Gastrocnemius medialis (tissue), 4 donors: ENCODE results near the gene SLCO4A1.

Source experiments
- POLR2A ChIP-seq, 2 donors: fragments of 450-650 bp; IDR thresholded peaks; one replicate each; pipeline ENCODE4 v1.6.1; 2017; ENCODE audit warnings: antibody characterized with exemption in 2 of 2, mild to moderate bottlenecking in 2 of 2, moderate library complexity in 2 of 2
- TF ChIP-seq, protein P1 (sequence below), 5 experiments: fragments of 450-650 bp in 3 of 5; fragments of 200-600 bp in 2 of 5; sonication (generic) in 2 of 5; IDR thresholded peaks in 4 of 5; conservative IDR thresholded peaks in 1 of 5; 1 replicate in 4 of 5; 2 replicates in 1 of 5; pipeline ENCODE4 v1.5.1; 2016 to 2019; ENCODE audit warnings: antibody characterized with exemption in 5 of 5, mild to moderate bottlenecking in 3 of 5, moderate library complexity in 3 of 5

DNA sequence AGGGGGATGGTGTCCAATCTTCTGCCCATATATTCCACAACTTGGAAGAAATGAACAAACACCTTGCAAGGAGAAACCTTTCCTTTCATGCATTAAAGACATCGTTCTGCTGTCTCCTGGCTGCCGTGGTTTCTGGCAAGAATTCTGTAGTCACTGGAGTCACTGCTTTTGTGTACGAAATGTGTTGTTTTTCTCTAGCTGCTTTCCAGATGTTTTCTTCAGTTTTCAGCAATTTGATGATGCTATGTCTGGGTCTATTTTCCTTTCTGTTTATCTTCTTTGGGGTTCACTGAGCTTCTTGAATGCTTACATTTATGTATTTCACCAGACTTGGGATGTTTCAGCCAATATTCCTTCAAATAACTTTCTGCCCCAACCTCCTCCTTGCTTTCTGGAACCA, 40.6 kb upstream of the SLCO4A1 start:
- TF ChIP-seq, protein P1, sequence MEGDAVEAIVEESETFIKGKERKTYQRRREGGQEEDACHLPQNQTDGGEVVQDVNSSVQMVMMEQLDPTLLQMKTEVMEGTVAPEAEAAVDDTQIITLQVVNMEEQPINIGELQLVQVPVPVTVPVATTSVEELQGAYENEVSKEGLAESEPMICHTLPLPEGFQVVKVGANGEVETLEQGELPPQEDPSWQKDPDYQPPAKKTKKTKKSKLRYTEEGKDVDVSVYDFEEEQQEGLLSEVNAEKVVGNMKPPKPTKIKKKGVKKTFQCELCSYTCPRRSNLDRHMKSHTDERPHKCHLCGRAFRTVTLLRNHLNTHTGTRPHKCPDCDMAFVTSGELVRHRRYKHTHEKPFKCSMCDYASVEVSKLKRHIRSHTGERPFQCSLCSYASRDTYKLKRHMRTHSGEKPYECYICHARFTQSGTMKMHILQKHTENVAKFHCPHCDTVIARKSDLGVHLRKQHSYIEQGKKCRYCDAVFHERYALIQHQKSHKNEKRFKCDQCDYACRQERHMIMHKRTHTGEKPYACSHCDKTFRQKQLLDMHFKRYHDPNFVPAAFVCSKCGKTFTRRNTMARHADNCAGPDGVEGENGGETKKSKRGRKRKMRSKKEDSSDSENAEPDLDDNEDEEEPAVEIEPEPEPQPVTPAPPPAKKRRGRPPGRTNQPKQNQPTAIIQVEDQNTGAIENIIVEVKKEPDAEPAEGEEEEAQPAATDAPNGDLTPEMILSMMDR (IDR thresholded peaks at IDR 0.05 in 4 of 5, conservative IDR thresholded peaks at IDR 0.05 in 1 of 5): no peak
- TF ChIP-seq POLR2A (IDR thresholded peaks at IDR 0.05): no peak
